GM18505 (cell line): ENCODE measurements around the gene PPP2R3B.
"Not testable (repeated sequence)": the region's sequence is repeated elsewhere in the genome, so short reads cannot be mapped to it uniquely, and the experiment has no call there.

Experiments used
- ATAC-seq: cut with Tn5 transposase; IDR thresholded peaks from one replicate; pipeline ENCODE4 v1.9.1; 2021; ENCODE audit not compliant: unreplicated experiment
- POLR2A ChIP-seq: IDR thresholded peaks from 4 replicates; pipeline ENCODE4 v1.6.1; 2011; ENCODE audit warnings: borderline replicate concordance; ENCODE audit not compliant: insufficient read depth, insufficient read length; ENCODE audit errors: extremely low read depth

Gene PPP2R3B

DNA sequence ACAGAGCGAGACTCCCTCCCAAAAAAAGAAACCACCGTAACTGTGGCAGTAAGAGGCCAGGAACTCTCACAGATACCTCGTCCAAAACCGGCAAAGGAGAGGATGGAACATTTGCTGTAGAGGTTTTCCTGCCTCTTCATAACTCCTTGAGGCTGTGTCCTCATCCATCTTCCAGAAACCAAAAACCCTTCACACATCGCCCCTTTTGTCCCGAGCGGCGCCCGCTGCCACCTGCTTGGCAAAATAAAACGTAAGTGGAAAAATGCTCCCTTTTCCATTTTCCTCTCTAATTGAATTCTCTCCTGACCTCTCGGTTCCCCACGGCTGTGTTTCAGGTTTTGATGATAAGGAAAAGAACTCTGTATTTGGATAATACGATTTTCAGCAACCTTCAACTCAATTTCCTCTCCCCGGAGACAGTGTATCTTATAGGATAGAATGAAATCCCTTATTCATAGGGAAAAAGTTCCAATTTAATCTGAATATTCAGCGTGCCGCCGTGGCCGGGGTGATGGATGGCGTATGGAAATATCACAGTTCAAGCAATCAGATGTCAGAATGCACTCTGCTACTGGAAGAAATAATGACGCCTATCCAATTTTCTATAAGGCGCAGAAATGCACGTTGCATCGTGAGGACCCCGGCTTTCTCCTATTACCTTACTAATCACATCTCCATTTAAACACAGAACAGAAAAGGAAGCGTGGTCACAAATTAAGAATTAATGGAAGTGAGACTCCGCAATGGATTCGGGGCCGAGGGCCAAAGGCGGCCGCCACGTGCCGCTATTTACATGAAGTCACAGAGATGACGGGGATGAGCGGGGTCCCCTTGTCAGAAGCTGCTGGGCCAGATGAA, 5.2 kb upstream of the PPP2R3B start:
- no peak for TF ChIP-seq POLR2A
- ATAC-seq = no peak

DNA sequence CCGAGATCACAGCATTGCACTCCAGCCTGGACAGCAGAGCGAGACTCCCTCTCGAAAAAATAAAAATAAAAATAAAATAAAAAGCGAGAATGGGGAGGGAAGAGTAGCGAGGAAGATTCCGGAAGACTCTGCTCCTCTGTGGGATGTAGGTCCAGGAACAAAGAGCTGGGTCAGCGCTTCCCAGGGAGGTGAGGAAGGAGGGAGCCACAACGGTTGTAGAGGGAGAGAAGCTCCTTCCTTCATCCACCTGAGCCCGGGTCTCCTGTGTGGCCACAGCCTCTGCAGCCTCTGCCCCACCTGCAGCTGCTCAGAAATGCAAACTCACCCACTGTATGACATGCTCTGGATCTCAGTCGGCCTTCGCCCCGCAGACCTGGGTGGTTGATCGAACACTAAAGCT, 3.8 kb upstream of the PPP2R3B start:
- no peak for ATAC-seq
- no peak for TF ChIP-seq POLR2A

DNA sequence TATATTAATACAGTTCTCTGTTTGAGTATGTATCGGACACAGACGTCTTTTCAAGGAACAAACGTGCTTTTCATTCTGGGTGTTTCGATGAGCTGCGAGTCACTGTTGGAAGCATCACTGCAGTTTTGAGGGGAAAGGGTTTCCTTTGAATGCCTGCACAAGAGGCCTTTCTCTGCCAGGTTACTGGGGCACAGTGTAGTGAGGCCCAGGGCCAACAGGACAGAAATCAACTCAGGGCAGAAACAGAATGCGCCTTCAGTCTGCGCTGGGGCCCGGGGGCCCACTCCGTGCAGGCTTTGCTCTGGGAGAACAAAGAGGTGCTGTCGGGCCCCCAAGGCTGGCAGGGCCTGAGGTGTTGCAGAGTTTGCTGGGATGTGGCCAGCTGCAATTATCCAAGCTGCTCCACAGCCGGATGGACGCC, 2.3 kb upstream of the PPP2R3B start:
- no peak for TF ChIP-seq POLR2A
- no peak for ATAC-seq

DNA sequence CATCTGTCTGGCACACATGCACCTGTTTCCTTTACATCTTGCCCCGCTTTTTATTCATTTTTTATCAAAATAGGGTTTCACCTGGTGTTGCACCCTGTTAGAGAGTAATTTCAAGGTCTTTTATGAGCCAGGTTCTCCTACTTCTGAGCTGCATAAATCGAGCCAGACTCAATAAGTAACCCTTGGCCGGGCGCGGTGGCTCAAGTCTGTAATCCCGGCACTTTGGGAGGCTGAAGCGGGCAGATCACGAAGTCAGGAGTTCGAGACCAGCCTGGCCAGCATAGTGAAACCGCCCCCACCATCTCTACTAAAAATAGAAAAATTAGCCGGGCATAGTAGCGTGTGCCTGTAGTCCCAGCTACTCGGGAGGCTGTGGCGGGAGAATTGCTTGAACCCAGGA, 1.0 kb upstream of the PPP2R3B start:
- no peak for ATAC-seq
- no peak for TF ChIP-seq POLR2A

DNA sequence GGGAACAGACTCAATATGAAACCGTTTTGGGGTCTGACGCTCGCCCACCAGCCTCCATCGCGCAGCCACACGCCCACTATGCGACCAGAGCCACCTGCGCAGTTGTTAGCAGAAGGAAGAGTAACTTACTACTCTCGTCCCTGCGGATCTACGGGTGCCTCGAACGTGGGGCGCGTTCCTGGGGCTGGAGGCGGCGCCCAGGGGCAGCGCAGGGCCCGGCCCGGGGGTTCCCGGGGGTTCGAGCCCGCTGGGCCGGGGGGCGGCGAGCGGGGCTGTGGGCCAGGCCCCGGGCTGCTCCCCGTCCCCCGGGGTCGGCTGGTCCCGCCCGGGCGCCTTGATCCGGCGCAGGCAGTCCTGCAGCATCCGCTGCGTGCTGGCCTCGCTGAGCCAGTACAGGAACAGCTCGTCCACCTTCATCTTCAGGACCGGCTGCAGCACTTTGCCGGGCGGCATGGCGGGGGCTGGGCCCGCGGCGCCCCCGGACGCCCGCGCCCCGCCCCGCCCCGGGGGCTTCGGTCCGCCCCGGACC, 404 bp downstream of the PPP2R3B start:
- TF ChIP-seq POLR2A = peak; percentile 10
- ATAC-seq = peak; percentile 34

DNA sequence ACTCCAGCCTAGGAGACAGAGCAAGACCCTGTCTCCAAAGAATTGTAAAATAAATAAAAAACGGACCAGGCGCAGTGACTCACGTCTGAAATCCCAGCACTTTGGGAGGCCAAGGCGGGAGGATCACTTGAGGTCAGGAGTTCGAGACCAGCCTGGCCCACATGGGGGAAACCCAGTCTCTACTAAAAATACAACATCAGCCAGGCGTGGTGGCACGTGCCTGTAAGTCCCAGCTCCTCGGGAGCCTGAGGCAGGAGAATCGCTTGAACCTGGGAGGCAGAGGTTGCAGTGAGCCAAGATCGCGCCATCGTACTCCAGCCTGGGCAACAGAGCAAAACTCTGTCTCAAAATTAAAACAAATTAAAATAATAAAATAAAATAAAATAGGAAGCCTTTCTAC, 971 bp downstream of the PPP2R3B start:
- ATAC-seq = not testable (repeated sequence)

DNA sequence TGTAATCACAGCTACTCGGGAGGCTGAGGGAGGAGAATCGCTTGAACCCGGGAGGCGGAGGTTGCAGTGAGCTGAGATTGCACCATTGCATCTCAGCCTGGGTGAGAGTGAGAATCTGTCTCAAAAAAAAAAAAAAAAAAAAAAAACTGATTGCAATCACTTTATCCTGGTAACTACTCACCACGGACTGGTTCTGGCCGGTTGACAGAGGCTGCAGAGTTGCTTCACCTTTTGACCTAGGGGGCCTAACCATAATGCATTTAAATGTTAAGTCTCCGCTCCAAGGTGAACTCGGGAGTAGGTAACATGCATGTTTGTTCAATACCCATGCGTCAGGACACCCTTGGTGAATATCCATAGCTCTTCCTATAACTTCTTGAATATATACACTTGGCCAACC, 1.8 kb downstream of the PPP2R3B start:
- TF ChIP-seq POLR2A = no peak
- ATAC-seq = no peak

DNA sequence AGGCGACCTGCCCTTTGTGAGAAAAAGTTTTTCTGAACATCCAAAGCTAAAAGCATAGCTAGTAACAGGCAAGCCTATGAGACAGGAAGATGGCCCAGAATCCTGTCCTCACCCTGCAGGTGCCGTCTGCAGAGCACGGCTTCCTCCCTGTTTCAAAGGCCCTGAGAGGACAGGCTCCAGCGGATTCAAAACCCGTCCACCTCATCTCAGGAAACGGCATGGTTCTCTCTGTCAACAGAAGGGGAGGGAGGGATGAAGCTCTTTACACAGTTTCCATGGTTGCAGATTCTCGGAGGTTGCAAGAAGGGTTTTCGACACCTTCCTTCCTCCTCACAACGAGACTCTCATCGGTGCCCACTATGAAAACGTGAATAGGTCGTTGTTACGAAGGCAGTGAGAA, 8.3 kb downstream of the PPP2R3B start:
- no peak for TF ChIP-seq POLR2A
- ATAC-seq = no peak

DNA sequence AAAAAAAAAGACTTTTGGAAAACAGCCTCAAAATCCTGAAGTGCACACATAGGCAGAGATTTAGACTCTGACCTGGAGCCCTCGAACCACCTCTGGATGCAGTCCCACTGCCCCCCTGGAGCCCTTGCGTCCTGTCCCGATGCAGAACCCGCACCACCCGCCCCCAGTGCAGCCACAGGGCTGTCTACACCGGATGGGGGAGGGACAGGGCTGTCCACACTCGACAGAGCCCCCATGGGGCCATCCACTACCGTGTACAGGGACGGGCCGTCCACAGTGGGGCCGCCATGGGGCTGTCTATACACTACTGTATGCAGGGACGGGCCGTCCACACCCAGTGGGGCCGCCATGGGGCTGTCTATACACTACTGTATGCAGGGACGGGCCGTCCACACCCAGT, 10.5 kb downstream of the PPP2R3B start:
- ATAC-seq = not testable (repeated sequence)

DNA sequence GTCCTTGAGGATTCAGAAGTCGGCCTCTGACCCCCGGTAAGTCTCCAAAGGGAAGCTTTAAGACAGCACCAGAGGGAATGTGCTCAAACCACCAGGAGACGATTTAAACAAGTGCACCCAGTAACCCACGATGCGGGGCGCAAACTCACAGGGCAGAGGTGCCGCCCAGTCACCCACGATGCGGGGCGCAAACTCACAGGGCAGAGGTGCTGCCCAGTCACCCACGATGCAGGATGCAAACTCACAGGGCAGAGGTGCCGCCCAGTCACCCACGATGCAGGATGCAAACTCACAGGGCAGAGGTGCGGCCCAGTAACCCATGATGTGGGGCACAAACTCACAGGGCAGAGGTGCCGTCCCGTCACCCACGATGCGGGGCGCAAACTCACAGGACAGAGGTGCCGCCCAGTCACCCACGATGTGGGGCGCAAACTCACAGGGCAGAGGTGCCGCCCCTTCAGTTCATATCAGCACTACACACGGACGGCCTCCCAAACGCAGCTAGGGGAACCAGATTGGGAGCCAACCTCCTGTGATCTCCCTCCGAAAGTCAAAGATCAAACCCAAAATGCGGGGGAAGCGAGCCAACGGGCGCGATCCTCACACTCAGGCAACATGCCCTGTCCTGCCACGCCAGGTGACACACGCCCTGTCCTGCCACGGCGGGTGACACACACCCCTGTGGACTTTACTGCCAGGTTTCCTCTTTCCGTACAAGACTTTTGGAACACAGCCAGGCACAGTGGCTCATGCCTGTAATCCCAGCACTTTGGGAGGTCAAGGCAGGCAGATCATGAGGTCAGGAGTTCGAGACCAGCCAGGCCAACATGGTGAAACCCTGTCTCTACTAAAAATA, 11.3 kb downstream of the PPP2R3B start:
- TF ChIP-seq POLR2A = no peak
- no peak for ATAC-seq

DNA sequence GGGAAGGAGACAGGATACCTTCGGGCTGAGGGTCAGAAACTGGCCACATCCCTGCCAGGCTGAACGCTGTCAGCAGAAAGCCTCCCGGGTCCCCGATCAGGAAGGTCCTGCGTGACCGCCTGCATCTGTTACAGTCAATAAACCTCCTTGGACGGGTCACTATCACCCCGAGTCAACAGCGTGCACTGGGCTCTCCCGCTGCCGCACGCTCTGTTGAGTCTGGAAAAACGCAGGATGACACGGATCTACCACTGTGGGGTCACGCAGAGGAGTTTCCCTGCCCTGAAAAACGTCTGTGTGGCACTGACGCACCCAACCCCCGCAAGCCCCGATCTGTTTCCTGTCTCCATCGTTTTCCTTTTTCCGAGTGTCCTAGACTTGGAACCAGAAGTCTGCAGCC, 12.1 kb downstream of the PPP2R3B start:
- no peak for TF ChIP-seq POLR2A
- ATAC-seq = no peak

DNA sequence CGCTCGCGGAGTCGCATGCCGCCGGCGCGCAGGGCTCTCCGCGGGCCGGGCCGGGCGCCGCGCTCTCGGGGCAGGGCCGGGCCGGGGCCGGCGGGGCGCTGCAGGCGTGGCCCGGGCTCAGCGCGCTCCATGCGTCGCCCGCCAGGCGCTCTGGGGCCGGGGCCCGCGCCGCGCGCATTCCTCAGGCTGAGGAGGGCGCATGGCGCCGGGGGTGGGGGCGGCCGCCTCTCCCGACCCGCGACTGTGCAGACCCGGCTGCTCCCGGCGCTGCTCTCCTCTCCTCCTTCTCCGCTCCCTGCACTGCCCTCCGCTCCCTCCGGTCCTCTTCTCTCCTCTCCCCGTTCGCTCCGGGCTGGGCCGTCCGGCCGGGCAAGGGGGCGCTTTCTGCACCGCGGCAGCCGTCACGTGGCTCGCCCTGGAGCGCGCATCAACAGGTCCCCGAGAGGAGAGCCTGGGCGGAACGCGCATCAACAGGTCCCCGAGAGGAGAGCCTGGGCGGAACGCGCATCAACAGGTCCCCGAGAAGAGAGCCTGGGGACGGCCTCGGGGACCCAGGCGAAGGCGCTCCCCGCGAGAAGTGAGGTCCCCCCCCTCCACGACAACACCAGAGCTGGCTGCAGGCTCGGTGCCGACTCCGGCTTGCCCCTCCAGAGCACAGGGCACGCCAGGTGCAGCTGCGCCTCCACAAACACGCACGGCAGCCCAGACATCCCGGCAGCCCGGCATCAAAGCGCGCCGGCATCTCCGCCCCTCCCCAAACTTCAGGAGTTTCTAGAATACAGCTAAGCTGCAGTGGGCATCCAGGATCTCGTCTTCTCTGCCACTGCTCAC, 12.9 kb downstream of the PPP2R3B start:
- no peak for ATAC-seq
- TF ChIP-seq POLR2A = no peak
